GM19372 (cell line): ENCODE data around the gene SMYD3.

ENCODE experiments used
- ATAC-seq: cut with Tn5 transposase; IDR thresholded peaks from one replicate; pipeline ENCODE4 v1.9.1; 2021; ENCODE audit warnings: mild to moderate bottlenecking, low read depth, moderate library complexity; ENCODE audit not compliant: unreplicated experiment

The SMYD3 gene

GRCh38 chr1:246131095-246131494, 376.0 kb downstream of the SMYD3 start:
- ATAC-seq: no peak

- no peak for ATAC-seq
Measured at GRCh38 chr1:246128494-246129069, 378.5 kb downstream of the SMYD3 start.

GRCh38 chr1:246126580-246126979, 380.5 kb downstream of the SMYD3 start:
- no peak for ATAC-seq

GRCh38 chr1:246122071-246122470, 385.0 kb downstream of the SMYD3 start:
- no peak for ATAC-seq

- ATAC-seq: no peak
Measured at GRCh38 chr1:246121533-246121932, 385.5 kb downstream of the SMYD3 start.

- ATAC-seq: peak; percentile 94
Measured at GRCh38 chr1:246117066-246117791, 389.9 kb downstream of the SMYD3 start.

GRCh38 chr1:246114369-246114768, 392.7 kb downstream of the SMYD3 start:
- no peak for ATAC-seq

- ATAC-seq: no peak
Measured at GRCh38 chr1:246113555-246114095, 393.5 kb downstream of the SMYD3 start.

GRCh38 chr1:246111570-246111969, 395.5 kb downstream of the SMYD3 start:
- no peak for ATAC-seq

GRCh38 chr1:246110343-246111219, 396.5 kb downstream of the SMYD3 start:
- ATAC-seq: no peak

GRCh38 chr1:246108278-246108925, 398.7 kb downstream of the SMYD3 start:
- ATAC-seq: no peak

- no peak for ATAC-seq
Measured at GRCh38 chr1:246107516-246108277, 399.4 kb downstream of the SMYD3 start.

GRCh38 chr1:246106342-246106763, 400.7 kb downstream of the SMYD3 start:
- ATAC-seq: no peak

- no peak for ATAC-seq
Measured at GRCh38 chr1:246104927-246105326, 402.2 kb downstream of the SMYD3 start.

GRCh38 chr1:246099570-246099969, 407.5 kb downstream of the SMYD3 start:
- no peak for ATAC-seq

- no peak for ATAC-seq
Measured at GRCh38 chr1:246096356-246096755, 410.7 kb downstream of the SMYD3 start.

- no peak for ATAC-seq
Measured at GRCh38 chr1:246095443-246095842, 411.6 kb downstream of the SMYD3 start.

GRCh38 chr1:246093230-246093629, 413.8 kb downstream of the SMYD3 start:
- no peak for ATAC-seq

- no peak for ATAC-seq
Measured at GRCh38 chr1:246092136-246092535, 414.9 kb downstream of the SMYD3 start.

- ATAC-seq: no peak
Measured at GRCh38 chr1:246091477-246091876, 415.6 kb downstream of the SMYD3 start.
